Measurements from ENCODE around the gene SLC39A8.

The SLC39A8 gene

GRCh38 chr4:102318105-102318504, 27.2 kb downstream of the SLC39A8 start:
- no peak for DNase-seq (ENCODE audit: low spot score)
- H3K27ac ChIP-seq = no peak overlapping the region
- POLR2A ChIA-PET (ENCODE audit: low non-redundant PET) = no interaction called here
- no peak for TF ChIP-seq CTCF (conservative IDR thresholded peaks at IDR 0.05; ENCODE audit: low read depth)
- CTCF ChIA-PET = interaction anchor here (0.6 kb wide), 1 partner anchor 72 kb away, joined by 3 read pairs; no protein-coding TSS in a partner anchor

- no peak overlapping the region for H3K27ac ChIP-seq
- CTCF ChIA-PET = interaction anchor here (0.8 kb wide), 1 partner anchor 10 kb away, joined by 4 read pairs; no protein-coding TSS in a partner anchor
- POLR2A ChIA-PET (ENCODE audit: low non-redundant PET) = no interaction called here
- no peak for TF ChIP-seq CTCF (conservative IDR thresholded peaks at IDR 0.05; ENCODE audit: low read depth)
- no peak for DNase-seq (ENCODE audit: low spot score)
Observed at GRCh38 chr4:102317459-102317858, 27.8 kb downstream of the SLC39A8 start.

GRCh38 chr4:102316585-102316984, 28.7 kb downstream of the SLC39A8 start:
- H3K27ac ChIP-seq = no peak overlapping the region
- DNase-seq (ENCODE audit: low spot score) = no peak
- CTCF ChIA-PET = no interaction called here
- TF ChIP-seq CTCF (conservative IDR thresholded peaks at IDR 0.05; ENCODE audit: low read depth) = no peak
- POLR2A ChIA-PET (ENCODE audit: low non-redundant PET) = no interaction called here

GRCh38 chr4:102315532-102315931, 29.8 kb downstream of the SLC39A8 start:
- DNase-seq (ENCODE audit: low spot score) = no peak
- no peak for TF ChIP-seq CTCF (conservative IDR thresholded peaks at IDR 0.05; ENCODE audit: low read depth)
- POLR2A ChIA-PET (ENCODE audit: low non-redundant PET) = no interaction called here
- H3K27ac ChIP-seq = no peak overlapping the region
- CTCF ChIA-PET = interaction anchor here (0.6 kb wide), 1 partner anchor 1294 kb away, joined by 4 read pairs; no protein-coding TSS in a partner anchor

GRCh38 chr4:102312417-102312816, 32.9 kb downstream of the SLC39A8 start:
- DNase-seq (ENCODE audit: low spot score) = no peak
- ChIA-PET CTCF (no interaction called here), POLR2A (ENCODE audit: low non-redundant PET) (no interaction called here)
- TF ChIP-seq CTCF (conservative IDR thresholded peaks at IDR 0.05; ENCODE audit: low read depth) = no peak
- no peak overlapping the region for H3K27ac ChIP-seq

GRCh38 chr4:102311912-102312311, 33.4 kb downstream of the SLC39A8 start:
- H3K27ac ChIP-seq = no peak overlapping the region
- DNase-seq (ENCODE audit: low spot score) = no peak
- ChIA-PET POLR2A (ENCODE audit: low non-redundant PET) (no interaction called here), CTCF (no interaction called here)
- no peak for TF ChIP-seq CTCF (conservative IDR thresholded peaks at IDR 0.05; ENCODE audit: low read depth)

GRCh38 chr4:102311407-102311806, 33.9 kb downstream of the SLC39A8 start:
- ChIA-PET POLR2A (ENCODE audit: low non-redundant PET) (no interaction called here), CTCF (no interaction called here)
- no peak for TF ChIP-seq CTCF (conservative IDR thresholded peaks at IDR 0.05; ENCODE audit: low read depth)
- H3K27ac ChIP-seq = no peak overlapping the region
- DNase-seq (ENCODE audit: low spot score) = no peak
